ENCODE data around the gene CLCN4. TPM values are rescaled to one million over a fixed set of nuclear protein-coding genes. Genes with fewer than 3 reads are reported as not detected.

The CLCN4 gene
- total RNA-seq, 4 donors from 2014 or later, result 7.1 to 19.1 (median 15.9) TPM

- Histone ChIP-seq H3K4me1 (no peaks in the 10 kb centered on the region), H3K9me3 (no peaks in the 10 kb centered on the region), H3K27ac (no peak overlapping the region), H3K4me3 (replicated peaks in 1 of 3) (no peak overlapping the region), H3K36me3 (no peaks in the 10 kb centered on the region), H3K27me3 (no peaks in the 10 kb centered on the region)
- intact Hi-C loops (cut with DNase I), result no loop called here
- DNase-seq, result no peak
- WGBS, 2 donors, result 59 to 75% methylated on average over 6 to 9 of the region's 9 CpGs
- TF ChIP-seq POLR2A (IDR thresholded peaks at IDR 0.05) (no peak), CTCF (IDR thresholded peaks at IDR 0.05) (no peak)
Observed at GRCh38 chrX:10244915-10245622, 88.3 kb downstream of the CLCN4 start.

GRCh38 chrX:10245886-10246285 is 89.1 kb downstream of the CLCN4 start:
- TF ChIP-seq POLR2A (IDR thresholded peaks at IDR 0.05) (no peak), CTCF (IDR thresholded peaks at IDR 0.05) (no peak)
- intact Hi-C loops (cut with DNase I), result no loop called here
- WGBS, 2 donors, result 86 to 93% methylated on average over 4 of the region's 4 CpGs

GRCh38 chrX:10246297-10246696 is 89.5 kb downstream of the CLCN4 start:
- 90 to 92% methylated on average over 4 of the region's 4 CpGs for WGBS, 2 donors
- Histone ChIP-seq H3K27ac (no peak overlapping the region), H3K36me3 (no peaks in the 10 kb centered on the region), H3K4me3 (replicated peaks in 1 of 3) (no peak overlapping the region), H3K9me3 (no peaks in the 10 kb centered on the region), H3K27me3 (no peaks in the 10 kb centered on the region), H3K4me1 (no peaks in the 10 kb centered on the region)
- intact Hi-C loops (cut with DNase I), result no loop called here
- no peak for TF ChIP-seq CTCF (IDR thresholded peaks at IDR 0.05)
- TF ChIP-seq POLR2A (IDR thresholded peaks at IDR 0.05), result no peak
- no peak for DNase-seq

More at GRCh38 chrX:10245886-10246285, 89.1 kb downstream of the CLCN4 start:
- Histone ChIP-seq H3K4me1 (no peaks in the 10 kb centered on the region), H3K27ac (no peak overlapping the region), H3K9me3 (no peaks in the 10 kb centered on the region), H3K4me3 (replicated peaks in 1 of 3) (no peak overlapping the region), H3K36me3 (no peaks in the 10 kb centered on the region), H3K27me3 (no peaks in the 10 kb centered on the region)
- DNase-seq, result no peak

GRCh38 chrX:10246846-10247245 is 90.1 kb downstream of the CLCN4 start:
- intact Hi-C loops (cut with DNase I), result no loop called here
- peak; percentile 50 to 67 for DNase-seq
- H3K4me1 ChIP-seq, result no peaks in the 10 kb centered on the region
- no peaks in the 10 kb centered on the region for H3K9me3 ChIP-seq
- H3K27me3 ChIP-seq, result no peaks in the 10 kb centered on the region
- H3K36me3 ChIP-seq, result no peaks in the 10 kb centered on the region
- no peak for TF ChIP-seq CTCF (IDR thresholded peaks at IDR 0.05)
- TF ChIP-seq POLR2A (IDR thresholded peaks at IDR 0.05), result no peak
- WGBS, 2 donors, result 94 to 96% methylated on average over 2 of the region's 2 CpGs
- H3K27ac ChIP-seq, result no peak overlapping the region
- H3K4me3 ChIP-seq (replicated peaks in 1 of 3), result no peak overlapping the region

- intact Hi-C loops (cut with DNase I), result no loop called here
- Histone ChIP-seq H3K4me3 (replicated peaks in 1 of 3) (no peak overlapping the region), H3K36me3 (no peaks in the 10 kb centered on the region), H3K27me3 (no peaks in the 10 kb centered on the region), H3K4me1 (no peaks in the 10 kb centered on the region), H3K27ac (no peak overlapping the region), H3K9me3 (no peaks in the 10 kb centered on the region)
- DNase-seq, result no peak
- TF ChIP-seq CTCF (IDR thresholded peaks at IDR 0.05) (no peak), POLR2A (IDR thresholded peaks at IDR 0.05) (no peak)
- WGBS, 2 donors, result 81 to 100% methylated on average over 2 of the region's 3 CpGs
Observed at GRCh38 chrX:10254739-10255138, 98.0 kb downstream of the CLCN4 start.
